ENCODE measurements around the gene NSD1. TPM values are rescaled to one million over a fixed set of nuclear protein-coding genes. Genes with fewer than 3 reads are reported as not detected.

NSD1 gene
- total and polyA plus RNA-seq, 7 donors = 3.0 to 41.5 (median 34.6) TPM

DNA sequence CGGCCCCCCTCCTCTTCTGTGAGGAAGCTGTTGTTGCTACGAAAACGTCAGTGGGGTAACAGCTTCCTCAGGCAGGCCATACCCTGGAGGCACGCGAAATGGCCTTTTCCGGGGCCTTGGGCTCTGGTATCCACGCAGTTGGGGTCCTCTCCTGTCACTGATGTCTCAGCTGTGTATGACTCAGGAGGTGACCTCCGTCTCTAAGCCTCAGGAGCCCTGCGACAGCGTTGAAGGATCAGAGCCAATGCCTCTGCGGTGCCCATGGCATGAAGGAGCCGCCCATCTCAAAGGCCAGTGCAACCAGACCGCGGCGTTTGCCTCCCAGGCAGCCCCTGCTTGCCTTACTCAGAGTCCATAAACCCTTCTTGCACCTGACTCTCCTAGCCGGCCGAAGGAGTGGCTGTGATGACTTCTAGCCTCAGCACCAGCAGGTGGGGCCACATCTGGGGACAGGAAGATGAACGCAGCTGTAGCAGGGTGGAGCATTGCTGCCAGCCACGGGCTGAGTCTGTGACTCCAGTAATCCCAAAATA, 179.1 kb downstream of the NSD1 start:
- intact Hi-C loops (cut with DNase I) = loop anchor here (2.0 to 10.0 kb wide), 4 partner anchors 38 to 202 kb away; partner anchors contain the start of genes DDX41 and LMAN2
- peaks cover 0 to 32% (median 25%) of the 10 kb centered on the region in 4 donors for H3K4me1 ChIP-seq
- TF ChIP-seq POLR2A (IDR thresholded peaks at IDR 0.05) (no peak), EP300 (IDR thresholded peaks at IDR 0.05) (no peak), POLR2AphosphoS5 (IDR thresholded peaks at IDR 0.05) (no peak)
- TF ChIP-seq, protein P1, sequence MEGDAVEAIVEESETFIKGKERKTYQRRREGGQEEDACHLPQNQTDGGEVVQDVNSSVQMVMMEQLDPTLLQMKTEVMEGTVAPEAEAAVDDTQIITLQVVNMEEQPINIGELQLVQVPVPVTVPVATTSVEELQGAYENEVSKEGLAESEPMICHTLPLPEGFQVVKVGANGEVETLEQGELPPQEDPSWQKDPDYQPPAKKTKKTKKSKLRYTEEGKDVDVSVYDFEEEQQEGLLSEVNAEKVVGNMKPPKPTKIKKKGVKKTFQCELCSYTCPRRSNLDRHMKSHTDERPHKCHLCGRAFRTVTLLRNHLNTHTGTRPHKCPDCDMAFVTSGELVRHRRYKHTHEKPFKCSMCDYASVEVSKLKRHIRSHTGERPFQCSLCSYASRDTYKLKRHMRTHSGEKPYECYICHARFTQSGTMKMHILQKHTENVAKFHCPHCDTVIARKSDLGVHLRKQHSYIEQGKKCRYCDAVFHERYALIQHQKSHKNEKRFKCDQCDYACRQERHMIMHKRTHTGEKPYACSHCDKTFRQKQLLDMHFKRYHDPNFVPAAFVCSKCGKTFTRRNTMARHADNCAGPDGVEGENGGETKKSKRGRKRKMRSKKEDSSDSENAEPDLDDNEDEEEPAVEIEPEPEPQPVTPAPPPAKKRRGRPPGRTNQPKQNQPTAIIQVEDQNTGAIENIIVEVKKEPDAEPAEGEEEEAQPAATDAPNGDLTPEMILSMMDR (IDR thresholded peaks at IDR 0.05) = no peak
- H3K27ac ChIP-seq = no peak overlapping the region
- no peaks in the 10 kb centered on the region for H3K27me3 ChIP-seq
- WGBS, 2 donors = 1 to 2% methylated on average over 19 of the region's 19 CpGs
- peak overlapping the region in 3 of 4 donors; percentile 48 to 52 (median 52) for H3K4me3 ChIP-seq
- H3K36me3 ChIP-seq = peaks cover 0 to 4% (median 0%) of the 10 kb centered on the region in 4 donors
- DNase-seq = peak; percentile 56
- H3K9me3 ChIP-seq = no peaks in the 10 kb centered on the region

DNA sequence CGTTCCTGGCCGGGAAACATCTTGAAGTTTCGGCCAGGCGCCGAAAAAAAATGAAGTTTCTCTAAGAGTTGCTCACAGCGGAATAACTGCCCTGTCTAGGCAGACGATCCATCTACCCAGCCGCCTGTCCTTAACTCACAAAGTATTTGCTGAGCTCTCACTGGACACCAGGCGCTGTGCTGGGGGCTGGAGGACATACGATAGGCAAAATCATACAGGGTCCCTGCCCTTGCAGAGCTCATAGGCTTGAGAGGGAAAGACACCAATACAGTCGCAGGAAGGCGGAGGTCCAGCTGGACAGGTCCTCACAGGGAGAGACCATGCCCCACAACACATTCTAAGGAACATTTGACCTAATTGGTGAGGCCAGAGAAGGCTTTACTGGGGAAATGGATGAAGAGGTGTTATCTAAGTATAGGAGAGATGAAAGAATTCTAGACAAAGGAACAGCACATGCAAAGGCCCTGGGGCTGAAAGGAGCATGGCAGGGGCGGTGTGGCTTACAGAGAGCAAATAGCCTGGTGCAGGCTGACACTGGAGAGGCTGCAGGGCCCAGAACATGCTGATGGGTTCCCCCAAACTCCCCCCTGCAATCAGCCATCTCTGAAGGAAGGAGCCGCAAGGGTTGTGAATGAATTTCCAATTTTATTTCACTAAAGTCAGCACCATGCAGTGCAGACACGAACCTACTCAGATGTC, 180.1 kb downstream of the NSD1 start:
- peaks cover 0 to 4% (median 0%) of the 10 kb centered on the region in 4 donors for H3K36me3 ChIP-seq
- no peaks in the 10 kb centered on the region for H3K9me3 ChIP-seq
- WGBS, 2 donors = 89 to 92% methylated on average over 15 of the region's 15 CpGs
- H3K4me1 ChIP-seq = peaks cover 0 to 30% (median 24%) of the 10 kb centered on the region in 4 donors
- no peak overlapping the region for H3K27ac ChIP-seq
- no peak overlapping the region for H3K4me3 ChIP-seq
- DNase-seq = no peak
- H3K27me3 ChIP-seq = no peaks in the 10 kb centered on the region
- no peak for TF ChIP-seq EP300 (IDR thresholded peaks at IDR 0.05)
- TF ChIP-seq, protein P1 (IDR thresholded peaks at IDR 0.05) = no peak
- TF ChIP-seq POLR2AphosphoS5 (IDR thresholded peaks at IDR 0.05) = no peak
- TF ChIP-seq POLR2A (IDR thresholded peaks at IDR 0.05) = no peak
- intact Hi-C loops (cut with DNase I) = loop anchor here (2.0 to 10.0 kb wide), 4 partner anchors 37 to 201 kb away; partner anchors contain the start of genes DDX41 and LMAN2

DNA sequence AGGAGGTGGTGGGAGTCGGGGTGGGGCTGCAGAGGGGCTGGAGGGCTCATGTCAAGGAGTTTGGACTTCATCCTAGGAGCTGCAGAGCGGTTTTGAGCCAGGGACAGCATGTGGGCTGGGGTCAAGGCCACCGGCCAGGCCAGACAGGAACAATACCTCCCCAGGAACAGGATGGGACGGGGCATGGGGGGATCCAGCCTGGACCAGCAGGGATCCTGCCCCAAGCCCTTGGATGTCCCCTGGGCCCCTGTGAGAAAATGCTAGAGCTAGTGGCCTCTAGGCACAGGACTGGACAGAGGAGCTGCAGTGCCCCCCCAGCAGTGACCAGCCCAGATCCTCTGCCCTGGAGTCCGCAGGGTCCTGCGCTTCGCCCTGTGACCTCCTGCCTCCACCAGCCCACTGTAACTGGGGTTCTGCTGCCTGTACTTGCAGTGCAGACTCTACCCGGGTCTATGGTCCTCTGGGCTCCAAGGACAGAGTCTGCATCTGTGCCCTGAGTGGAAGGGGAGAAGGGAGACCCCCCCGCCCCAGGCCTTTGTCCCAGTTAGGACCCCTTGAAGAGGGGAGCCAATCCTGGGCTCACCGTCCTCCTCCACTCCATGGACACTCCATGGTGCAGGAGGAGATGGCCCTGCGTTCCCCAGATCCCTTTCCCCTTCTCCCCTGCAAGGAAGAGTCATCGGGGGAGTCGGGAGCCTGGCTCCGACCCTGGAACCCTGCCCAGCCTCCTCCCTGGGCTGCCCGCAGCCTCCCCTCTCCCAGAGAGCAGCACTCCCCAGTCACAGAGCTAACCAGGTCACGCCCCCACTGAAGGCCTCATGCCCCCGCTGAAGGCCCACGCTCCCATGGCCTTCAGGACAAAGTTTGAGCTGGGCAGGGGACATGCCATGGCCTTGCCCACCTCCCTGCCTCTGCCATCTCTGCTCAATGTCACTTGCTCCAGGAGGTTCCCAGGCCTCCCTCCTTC, 181.1 kb downstream of the NSD1 start:
- peaks cover 0 to 30% (median 20%) of the 10 kb centered on the region in 4 donors for H3K4me1 ChIP-seq
- peaks cover 0 to 4% (median 0%) of the 10 kb centered on the region in 4 donors for H3K36me3 ChIP-seq
- no peaks in the 10 kb centered on the region for H3K27me3 ChIP-seq
- no peaks in the 10 kb centered on the region for H3K9me3 ChIP-seq
- no peak for DNase-seq
- 92 to 93% methylated on average over 18 of the region's 18 CpGs for WGBS, 2 donors
- no peak overlapping the region for H3K4me3 ChIP-seq
- H3K27ac ChIP-seq = no peak overlapping the region
- intact Hi-C loops (cut with DNase I) = loop anchor here (5.0 to 10.0 kb wide), 3 partner anchors 53 to 200 kb away; partner anchors contain the start of gene DDX41
- TF ChIP-seq, protein P1 (IDR thresholded peaks at IDR 0.05) = no peak
- no peak for TF ChIP-seq POLR2AphosphoS5 (IDR thresholded peaks at IDR 0.05)

DNA sequence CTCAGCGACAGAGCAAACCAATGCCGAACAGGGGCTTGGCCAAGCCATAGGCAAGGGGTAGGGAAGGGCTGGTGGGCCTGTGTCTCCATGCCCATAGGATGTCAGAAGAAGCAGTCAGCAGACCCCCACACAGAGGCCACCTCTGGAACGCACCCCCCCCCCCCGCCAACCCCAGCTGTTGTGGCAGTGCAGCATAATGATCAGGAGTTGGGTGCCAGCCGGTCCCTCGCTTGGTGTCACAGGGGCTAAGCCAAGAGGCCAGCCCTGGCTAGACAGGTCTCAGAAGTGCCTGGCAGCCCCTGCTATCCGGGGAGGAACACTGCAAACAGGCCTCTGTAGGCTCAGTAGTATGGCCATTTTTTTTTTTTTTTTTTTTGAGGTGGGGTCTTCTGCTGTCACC, 181.8 kb downstream of the NSD1 start:
- no peak for DNase-seq
- TF ChIP-seq EP300 (IDR thresholded peaks at IDR 0.05) (no peak), POLR2A (IDR thresholded peaks at IDR 0.05) (no peak), POLR2AphosphoS5 (IDR thresholded peaks at IDR 0.05) (no peak)
- TF ChIP-seq, protein P1 (IDR thresholded peaks at IDR 0.05) = no peak
- WGBS, 2 donors = 95 to 96% methylated on average over 7 of the region's 7 CpGs
- Histone ChIP-seq H3K27ac (no peak overlapping the region), H3K27me3 (no peaks in the 10 kb centered on the region), H3K36me3 (peaks cover 0 to 4% (median 0%) of the 10 kb centered on the region in 4 donors), H3K9me3 (no peaks in the 10 kb centered on the region), H3K4me3 (no peak overlapping the region), H3K4me1 (peaks cover 0 to 26% (median 20%) of the 10 kb centered on the region in 4 donors)
- intact Hi-C loops (cut with DNase I) = loop anchor here (10.0 kb wide), 1 partner anchor 199 kb away; the partner anchor contains the start of gene DDX41

Data from sigmoid colon (tissue), 7 donors.